ENCODE data around the gene IL1RAPL1.
A peak's percentile ranks its signal among the peaks of the same experiment; 100 is the strongest.

Gene IL1RAPL1

DNA sequence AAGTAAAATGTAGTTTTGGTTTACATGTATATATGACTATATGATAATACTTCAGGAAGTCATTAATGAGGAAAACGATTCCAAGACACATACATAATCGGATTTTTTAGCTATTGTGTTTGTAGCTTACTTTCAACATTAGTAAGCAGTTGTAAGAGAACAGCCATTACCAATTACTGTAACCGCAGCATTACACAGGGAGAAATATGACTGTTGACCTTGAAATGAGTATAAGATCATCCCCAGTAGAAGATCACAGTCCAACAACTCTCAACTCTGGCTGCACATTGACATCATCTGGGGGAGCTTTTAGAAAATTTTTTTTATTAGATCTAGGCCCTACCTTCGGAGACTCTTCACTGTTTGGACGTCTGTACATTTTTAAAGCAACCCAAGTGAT, 866.1 kb downstream of the IL1RAPL1 start:
- DNase-seq, result peak; percentile 1

- no peak for DNase-seq
Measured at GRCh38 chrX:29455702-29456101, 868.5 kb downstream of the IL1RAPL1 start.

DNA sequence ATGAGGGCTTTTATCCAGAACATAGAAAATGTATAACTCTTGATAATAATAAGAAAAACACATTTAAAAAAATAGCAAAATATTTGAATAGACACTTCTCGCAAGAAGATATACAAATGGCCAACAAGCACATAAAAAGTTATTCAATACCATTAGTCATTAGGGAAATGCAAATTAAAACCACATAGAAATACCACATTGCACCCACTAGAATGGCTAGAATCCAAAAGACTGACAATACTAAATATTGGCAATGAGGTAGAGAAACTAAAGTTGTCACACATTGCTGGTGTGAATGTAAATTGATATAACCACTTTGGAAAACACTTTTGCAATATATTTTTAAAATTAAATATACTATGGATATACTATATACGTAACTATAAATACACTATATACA, 873.8 kb downstream of the IL1RAPL1 start:
- no peak for DNase-seq

DNA sequence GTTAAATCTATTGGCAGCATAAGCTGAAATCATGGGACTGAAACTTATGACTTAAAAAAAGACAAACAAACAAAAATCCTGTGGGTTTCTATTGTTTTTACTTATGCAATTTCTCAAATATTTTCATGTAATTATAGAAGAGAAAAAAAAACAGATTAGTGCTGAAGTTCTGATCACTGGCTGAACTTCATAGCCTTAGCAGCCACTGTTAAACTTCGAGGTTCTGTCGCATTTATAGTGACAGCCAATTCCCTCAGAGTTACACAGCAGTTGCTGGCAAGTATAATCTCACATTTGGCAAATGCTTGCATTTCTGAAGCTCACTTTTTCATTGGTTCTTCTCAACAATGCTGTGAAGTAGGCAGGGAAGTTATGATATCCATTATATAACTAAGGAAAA, 879.2 kb downstream of the IL1RAPL1 start:
- DNase-seq, result no peak

- DNase-seq, result no peak
Measured at GRCh38 chrX:29468911-29469494, 881.8 kb downstream of the IL1RAPL1 start.

- no peak for DNase-seq
Measured at GRCh38 chrX:29470030-29470429, 882.8 kb downstream of the IL1RAPL1 start.

DNA sequence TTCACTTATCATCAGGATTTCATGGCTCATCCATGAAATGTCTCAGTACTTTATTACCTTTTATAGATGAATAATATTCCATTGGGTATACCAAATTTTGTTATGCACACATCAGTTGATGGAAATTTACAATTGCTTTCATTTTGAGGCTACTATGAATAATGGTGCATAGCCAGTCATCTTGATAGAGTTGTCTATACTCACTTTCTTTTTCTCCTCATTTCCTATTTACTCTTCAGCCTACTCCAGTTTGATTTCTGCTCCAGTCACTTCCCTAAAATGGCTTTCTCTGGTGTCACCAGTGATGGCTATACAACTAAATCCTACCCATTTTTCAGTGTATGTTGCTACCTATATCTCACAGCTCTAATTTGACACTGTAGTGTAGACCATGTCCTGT, 884.6 kb downstream of the IL1RAPL1 start:
- DNase-seq, result no peak

- DNase-seq, result no peak
Measured at GRCh38 chrX:29477878-29478277, 890.6 kb downstream of the IL1RAPL1 start.

- DNase-seq, result peak; percentile 32
Measured at GRCh38 chrX:29478336-29479069, 891.3 kb downstream of the IL1RAPL1 start.

DNA sequence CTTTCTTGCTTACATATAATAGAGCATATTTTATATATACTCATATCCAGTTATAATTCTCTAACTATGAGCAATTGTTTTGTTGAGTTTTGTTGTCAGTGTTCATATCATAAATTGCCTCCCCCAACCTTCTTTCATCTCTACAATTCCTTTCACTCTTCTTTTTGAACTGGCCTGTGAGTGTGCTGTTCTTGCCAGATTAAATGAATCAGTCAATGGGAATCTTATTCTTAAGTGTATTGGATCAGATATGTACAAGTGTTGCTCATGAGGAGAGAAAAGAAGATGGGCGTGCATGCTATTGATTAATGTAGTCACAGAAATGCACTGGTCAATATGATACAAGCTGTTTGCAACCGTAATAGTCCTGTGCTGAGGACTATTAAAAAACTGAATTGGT, 900.0 kb downstream of the IL1RAPL1 start:
- DNase-seq, result no peak

- no peak for DNase-seq
Measured at GRCh38 chrX:29487714-29488113, 900.5 kb downstream of the IL1RAPL1 start.

GRCh38 chrX:29488919-29489318, 901.7 kb downstream of the IL1RAPL1 start:
- no peak for DNase-seq

DNA sequence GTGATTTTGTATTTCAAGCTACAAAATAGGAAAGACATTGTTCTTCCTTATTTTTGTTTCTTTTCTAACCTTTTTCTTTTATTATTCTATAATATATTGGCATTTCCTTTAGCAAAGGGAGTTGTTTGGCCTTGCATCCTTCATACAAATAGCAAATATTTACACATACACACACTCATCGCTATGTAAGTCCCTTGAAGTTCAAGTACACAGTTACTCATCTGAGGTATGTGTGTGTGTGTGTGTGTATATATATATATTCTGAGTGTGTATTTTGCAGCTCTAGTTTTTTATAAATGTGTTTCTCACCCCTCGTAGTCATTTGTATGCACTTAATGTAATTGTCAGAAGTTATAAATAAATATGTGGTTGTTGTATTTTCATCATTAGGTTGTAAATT, 903.4 kb downstream of the IL1RAPL1 start:
- DNase-seq, result no peak

GRCh38 chrX:29491659-29492058, 904.4 kb downstream of the IL1RAPL1 start:
- DNase-seq, result no peak

GRCh38 chrX:29496636-29497180, 909.5 kb downstream of the IL1RAPL1 start:
- DNase-seq, result no peak

DNA sequence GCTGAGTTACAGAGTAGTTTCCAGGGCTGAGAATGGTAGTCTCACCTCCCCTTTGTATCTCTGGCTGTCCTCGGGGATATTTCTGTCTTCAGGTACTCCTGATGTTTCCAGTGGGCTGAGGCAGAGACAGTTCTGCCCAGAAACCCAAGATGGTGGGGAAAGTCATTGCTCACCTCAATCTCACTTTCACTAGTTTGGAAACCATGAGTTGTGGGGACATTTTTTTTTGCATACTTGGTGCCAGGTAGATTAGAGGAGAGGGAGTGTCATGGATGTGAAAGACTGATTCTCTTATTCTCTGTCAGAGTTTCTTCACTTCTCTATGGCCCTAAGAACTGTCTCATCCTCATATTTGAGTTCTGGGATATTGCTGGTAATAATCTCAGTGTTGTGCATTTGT, 919.5 kb downstream of the IL1RAPL1 start:
- no peak for DNase-seq

- no peak for DNase-seq
Measured at GRCh38 chrX:29518100-29518499, 930.9 kb downstream of the IL1RAPL1 start.

DNA sequence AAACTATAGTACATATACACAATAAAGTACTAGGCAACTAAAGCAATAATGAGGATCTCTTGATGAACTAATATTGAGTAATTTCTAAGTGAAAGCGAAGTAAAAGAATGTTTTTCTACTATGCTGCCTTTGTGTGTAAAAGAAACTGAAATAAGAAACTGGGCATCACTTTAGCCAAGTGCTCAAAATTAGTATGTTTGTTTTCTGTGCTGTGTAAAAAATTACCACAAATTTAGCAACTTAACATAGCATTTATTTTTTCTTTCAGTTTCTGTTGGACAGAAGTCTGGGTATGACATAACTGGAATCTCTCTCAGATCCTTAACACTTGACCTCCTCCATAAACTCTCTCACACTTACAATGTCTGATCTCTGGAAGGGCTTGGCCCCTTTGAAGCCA, 941.0 kb downstream of the IL1RAPL1 start:
- no peak for DNase-seq

DNA sequence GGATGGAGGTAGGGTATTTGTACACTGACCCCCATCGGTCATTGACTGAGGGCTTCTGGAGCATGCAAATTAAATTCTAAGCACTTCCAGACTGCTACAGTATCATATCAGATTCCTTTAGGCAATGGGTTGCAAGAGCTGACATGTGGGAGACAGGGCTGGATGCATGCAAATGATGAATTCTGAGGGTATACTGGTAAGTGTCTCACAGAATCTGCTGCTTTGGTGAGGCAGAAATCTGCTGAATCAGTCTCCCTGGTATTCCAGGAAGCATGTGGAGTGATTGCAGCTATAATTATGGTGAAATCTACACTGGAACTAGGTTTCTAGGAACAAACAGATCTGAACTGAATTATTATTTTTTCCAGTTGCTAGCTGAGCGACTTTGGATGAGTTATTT, 943.3 kb downstream of the IL1RAPL1 start:
- DNase-seq, result no peak

GRCh38 chrX:29531336-29531735, 944.1 kb downstream of the IL1RAPL1 start:
- DNase-seq, result no peak

GRCh38 chrX:29535212-29536162, 948.2 kb downstream of the IL1RAPL1 start:
- DNase-seq, result no peak

DNA sequence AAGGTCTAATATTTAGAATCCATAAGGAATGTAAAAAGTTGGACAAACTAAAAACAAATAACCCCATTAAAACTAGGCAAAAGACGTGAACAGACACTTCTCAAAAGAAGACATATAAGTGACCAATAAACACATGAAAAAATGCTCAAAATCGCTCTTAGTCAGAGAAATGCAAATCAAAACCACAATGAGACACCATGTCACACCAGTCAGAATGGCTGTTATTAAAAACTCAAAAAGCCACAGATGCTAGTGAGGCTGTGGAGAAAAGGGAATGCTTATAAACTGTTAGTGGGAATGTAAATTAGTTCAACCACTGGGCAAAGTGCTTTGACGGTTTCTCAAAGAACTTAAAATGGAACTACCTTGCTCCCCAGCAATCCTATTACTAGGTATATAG, 953.8 kb downstream of the IL1RAPL1 start:
- no peak for DNase-seq

GRCh38 chrX:29542152-29542551, 954.9 kb downstream of the IL1RAPL1 start:
- DNase-seq, result no peak
